Muscle layer of colon (tissue), 2 donors: Measurements from ENCODE around the gene BGLAP.

Experiments
- H3K27ac ChIP-seq: one replicate; pipeline ENCODE4 v1.7.0; 2013; ENCODE audit warnings: low read depth, mild to moderate bottlenecking, low read length, moderate library complexity
- H3K27me3 ChIP-seq, 2 donors: one replicate each; pipeline ENCODE4 v1.7.0; 2013; ENCODE audit warnings: low read length in 2 of 2, mild to moderate bottlenecking in 2 of 2; ENCODE audit not compliant: insufficient read depth in 2 of 2, control insufficient read depth in 1 of 2
- H3K36me3 ChIP-seq: one replicate; pipeline ENCODE4 v1.7.0; 2013; ENCODE audit warnings: mild to moderate bottlenecking, low read length; ENCODE audit not compliant: insufficient read depth
- H3K4me1 ChIP-seq: one replicate; pipeline ENCODE4 v1.7.0; 2013; ENCODE audit warnings: mild to moderate bottlenecking, low read length; ENCODE audit not compliant: insufficient read depth
- H3K4me3 ChIP-seq, 2 donors: one replicate each; pipeline ENCODE4 v1.7.0; 2013; ENCODE audit warnings: low read length in 2 of 2, low read depth in 1 of 2, mild to moderate bottlenecking in 1 of 2, moderate library complexity in 1 of 2
- H3K9ac ChIP-seq: one replicate; pipeline ENCODE4 v1.7.0; 2013; ENCODE audit warnings: low read length
- H3K9me3 ChIP-seq: one replicate; pipeline ENCODE4 v1.7.0; 2013; ENCODE audit warnings: mild to moderate bottlenecking, low read length
- donor health status: abdominal sarcoma.
- donor health status: Adenocarcinoma of cecum.

Gene BGLAP

GRCh38 chr1:156262461-156263287 is 20.7 kb downstream of the BGLAP start:
- Histone ChIP-seq H3K36me3 (peaks cover 84% of the 10 kb centered on the region), H3K4me1 (no peaks in the 10 kb centered on the region), H3K27ac (no peak overlapping the region), H3K4me3 (no peak overlapping the region), H3K27me3 (no peaks in the 10 kb centered on the region), H3K9ac (no peak overlapping the region), H3K9me3 (no peaks in the 10 kb centered on the region)

- H3K4me1 ChIP-seq: no peaks in the 10 kb centered on the region
- H3K9ac ChIP-seq: no peak overlapping the region
- H3K9me3 ChIP-seq: no peaks in the 10 kb centered on the region
- H3K36me3 ChIP-seq: peaks cover 84% of the 10 kb centered on the region
- H3K27me3 ChIP-seq: no peaks in the 10 kb centered on the region
- H3K27ac ChIP-seq: no peak overlapping the region
- H3K4me3 ChIP-seq: no peak overlapping the region
Measured at GRCh38 chr1:156263288-156263655, 21.3 kb downstream of the BGLAP start.

- Histone ChIP-seq H3K4me3 (no peak overlapping the region), H3K27me3 (no peaks in the 10 kb centered on the region), H3K27ac (no peak overlapping the region), H3K9ac (no peak overlapping the region), H3K9me3 (no peaks in the 10 kb centered on the region), H3K4me1 (no peaks in the 10 kb centered on the region), H3K36me3 (peaks cover 71% of the 10 kb centered on the region)
Measured at GRCh38 chr1:156266051-156266450, 24.1 kb downstream of the BGLAP start.

GRCh38 chr1:156268336-156268735 is 26.4 kb downstream of the BGLAP start:
- no peaks in the 10 kb centered on the region for H3K27me3 ChIP-seq
- H3K4me1 ChIP-seq: no peaks in the 10 kb centered on the region
- H3K36me3 ChIP-seq: peaks cover 75% of the 10 kb centered on the region
- H3K4me3 ChIP-seq: no peak overlapping the region
- H3K9me3 ChIP-seq: no peaks in the 10 kb centered on the region
- H3K27ac ChIP-seq: no peak overlapping the region
- H3K9ac ChIP-seq: no peak overlapping the region

GRCh38 chr1:156270314-156270713 is 28.3 kb downstream of the BGLAP start:
- no peak overlapping the region for H3K9ac ChIP-seq
- peaks cover 79% of the 10 kb centered on the region for H3K36me3 ChIP-seq
- H3K9me3 ChIP-seq: no peaks in the 10 kb centered on the region
- H3K27me3 ChIP-seq: no peaks in the 10 kb centered on the region
- H3K4me1 ChIP-seq: no peaks in the 10 kb centered on the region
- no peak overlapping the region for H3K4me3 ChIP-seq
- H3K27ac ChIP-seq: no peak overlapping the region

- Histone ChIP-seq H3K9ac (no peak overlapping the region), H3K9me3 (no peaks in the 10 kb centered on the region), H3K4me1 (peaks cover 8% of the 10 kb centered on the region), H3K36me3 (peaks cover 70% of the 10 kb centered on the region), H3K4me3 (no peak overlapping the region), H3K27me3 (no peaks in the 10 kb centered on the region), H3K27ac (no peak overlapping the region)
Measured at GRCh38 chr1:156276532-156276931, 34.5 kb downstream of the BGLAP start.

GRCh38 chr1:156276966-156277381 is 35.0 kb downstream of the BGLAP start:
- Histone ChIP-seq H3K4me3 (no peak overlapping the region), H3K4me1 (peaks cover 12% of the 10 kb centered on the region), H3K9me3 (no peaks in the 10 kb centered on the region), H3K9ac (no peak overlapping the region), H3K27me3 (no peaks in the 10 kb centered on the region), H3K27ac (no peak overlapping the region), H3K36me3 (peaks cover 67% of the 10 kb centered on the region)

- peaks cover 22% of the 10 kb centered on the region for H3K4me1 ChIP-seq
- no peak overlapping the region for H3K27ac ChIP-seq
- H3K4me3 ChIP-seq: no peak overlapping the region
- H3K36me3 ChIP-seq: peaks cover 38% of the 10 kb centered on the region
- no peaks in the 10 kb centered on the region for H3K27me3 ChIP-seq
- no peaks in the 10 kb centered on the region for H3K9me3 ChIP-seq
- H3K9ac ChIP-seq: no peak overlapping the region
Measured at GRCh38 chr1:156279837-156280236, 37.9 kb downstream of the BGLAP start.

GRCh38 chr1:156281281-156281680 is 39.3 kb downstream of the BGLAP start:
- Histone ChIP-seq H3K36me3 (peaks cover 28% of the 10 kb centered on the region), H3K4me1 (peaks cover 22% of the 10 kb centered on the region), H3K4me3 (peak overlapping the region; percentile 89 to 93), H3K9ac (no peak overlapping the region), H3K9me3 (no peaks in the 10 kb centered on the region), H3K27me3 (no peaks in the 10 kb centered on the region), H3K27ac (no peak overlapping the region)

GRCh38 chr1:156281693-156282478 is 39.9 kb downstream of the BGLAP start:
- Histone ChIP-seq H3K4me1 (peaks cover 22% of the 10 kb centered on the region), H3K4me3 (peak overlapping the region; percentile 89 to 93)

GRCh38 chr1:156282479-156283222 is 40.7 kb downstream of the BGLAP start, which contains the start of gene SMG5:
SMG5 (minus strand) TSS chr1:156282825; CDS start chr1:156282680, 145 bp downstream.
- Histone ChIP-seq H3K9ac (peak within 1 kb of the TSS; percentile 69), H3K36me3 (peaks cover 18% of the 10 kb centered on the region), H3K4me1 (peaks cover 22% of the 10 kb centered on the region), H3K9me3 (no peaks in the 10 kb centered on the region), H3K4me3 (peak within 1 kb of the TSS; percentile 89 to 93), H3K27me3 (no peaks in the 10 kb centered on the region), H3K27ac (peak within 1 kb of the TSS; percentile 96)

More at GRCh38 chr1:156281693-156282478, 39.9 kb downstream of the BGLAP start:
- Histone ChIP-seq H3K36me3 (peaks cover 26% of the 10 kb centered on the region), H3K27me3 (no peaks in the 10 kb centered on the region), H3K27ac (peak overlapping the region; percentile 96), H3K9ac (peak overlapping the region; percentile 58), H3K9me3 (no peaks in the 10 kb centered on the region)
